Measurements from ENCODE around the gene ACE2. TPM values are rescaled to one million over a fixed set of nuclear protein-coding genes. Genes with fewer than 3 reads are reported as not detected.

Gene ACE2
- total and polyA plus RNA-seq, 9 of the 15 experiments (the other 6 are each of a cell fraction or from before 2014, with no cell fraction given): 0.03 to 0.09 (median 0.07) TPM; not detected in 6

DNA sequence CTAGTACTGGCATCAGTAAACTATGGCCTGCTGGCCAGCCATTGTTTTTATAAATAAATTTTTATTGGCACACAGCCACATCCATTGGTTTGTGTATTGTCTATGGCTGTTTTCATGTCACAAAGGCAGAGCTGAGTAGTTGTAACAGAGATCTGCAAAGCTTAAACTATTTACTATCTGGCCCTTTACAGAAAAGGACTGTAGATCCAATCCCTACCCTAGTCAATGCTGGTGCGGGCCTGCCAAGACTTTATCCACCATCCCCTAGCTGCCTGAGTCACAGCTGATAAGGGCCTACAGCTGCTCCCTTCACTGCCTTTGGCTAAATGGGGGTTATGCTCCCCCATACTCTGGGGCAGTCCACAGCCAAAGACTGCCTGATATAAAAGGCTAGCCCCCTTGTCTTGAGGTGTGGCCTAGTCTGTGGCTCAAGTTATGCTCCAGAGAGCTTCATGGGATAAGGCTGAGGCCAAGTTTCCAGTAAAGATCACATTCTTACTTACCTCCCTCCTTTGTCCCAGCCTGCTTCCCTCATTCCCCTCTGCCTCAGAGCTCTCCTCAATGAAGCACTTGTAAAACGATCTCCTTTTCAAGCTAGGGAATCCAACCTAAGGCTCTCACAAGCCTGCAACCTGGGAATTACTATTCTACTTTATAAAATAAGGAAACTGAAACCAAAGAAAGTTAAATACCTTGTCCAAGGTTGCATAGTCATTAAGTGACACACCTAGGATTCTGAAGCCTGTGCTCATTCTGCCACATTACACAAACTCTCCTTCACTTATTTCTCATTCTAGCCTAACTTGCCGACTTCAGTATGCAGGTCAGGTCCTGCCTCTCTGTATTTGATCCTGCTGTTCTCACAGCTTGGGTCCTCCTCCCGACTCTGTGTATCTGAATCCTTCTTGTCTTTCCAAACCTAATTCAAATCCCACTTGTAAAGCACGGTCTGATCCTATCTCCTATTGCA, 20.7 kb downstream of the ACE2 start (continued):
- no peak for TF ChIP-seq HDGF (IDR thresholded peaks at IDR 0.05)
- TF ChIP-seq TCF3 (CRISPR knock-in tag; IDR thresholded peaks at IDR 0.05): peak; percentile 89
- TF ChIP-seq, protein P1, sequence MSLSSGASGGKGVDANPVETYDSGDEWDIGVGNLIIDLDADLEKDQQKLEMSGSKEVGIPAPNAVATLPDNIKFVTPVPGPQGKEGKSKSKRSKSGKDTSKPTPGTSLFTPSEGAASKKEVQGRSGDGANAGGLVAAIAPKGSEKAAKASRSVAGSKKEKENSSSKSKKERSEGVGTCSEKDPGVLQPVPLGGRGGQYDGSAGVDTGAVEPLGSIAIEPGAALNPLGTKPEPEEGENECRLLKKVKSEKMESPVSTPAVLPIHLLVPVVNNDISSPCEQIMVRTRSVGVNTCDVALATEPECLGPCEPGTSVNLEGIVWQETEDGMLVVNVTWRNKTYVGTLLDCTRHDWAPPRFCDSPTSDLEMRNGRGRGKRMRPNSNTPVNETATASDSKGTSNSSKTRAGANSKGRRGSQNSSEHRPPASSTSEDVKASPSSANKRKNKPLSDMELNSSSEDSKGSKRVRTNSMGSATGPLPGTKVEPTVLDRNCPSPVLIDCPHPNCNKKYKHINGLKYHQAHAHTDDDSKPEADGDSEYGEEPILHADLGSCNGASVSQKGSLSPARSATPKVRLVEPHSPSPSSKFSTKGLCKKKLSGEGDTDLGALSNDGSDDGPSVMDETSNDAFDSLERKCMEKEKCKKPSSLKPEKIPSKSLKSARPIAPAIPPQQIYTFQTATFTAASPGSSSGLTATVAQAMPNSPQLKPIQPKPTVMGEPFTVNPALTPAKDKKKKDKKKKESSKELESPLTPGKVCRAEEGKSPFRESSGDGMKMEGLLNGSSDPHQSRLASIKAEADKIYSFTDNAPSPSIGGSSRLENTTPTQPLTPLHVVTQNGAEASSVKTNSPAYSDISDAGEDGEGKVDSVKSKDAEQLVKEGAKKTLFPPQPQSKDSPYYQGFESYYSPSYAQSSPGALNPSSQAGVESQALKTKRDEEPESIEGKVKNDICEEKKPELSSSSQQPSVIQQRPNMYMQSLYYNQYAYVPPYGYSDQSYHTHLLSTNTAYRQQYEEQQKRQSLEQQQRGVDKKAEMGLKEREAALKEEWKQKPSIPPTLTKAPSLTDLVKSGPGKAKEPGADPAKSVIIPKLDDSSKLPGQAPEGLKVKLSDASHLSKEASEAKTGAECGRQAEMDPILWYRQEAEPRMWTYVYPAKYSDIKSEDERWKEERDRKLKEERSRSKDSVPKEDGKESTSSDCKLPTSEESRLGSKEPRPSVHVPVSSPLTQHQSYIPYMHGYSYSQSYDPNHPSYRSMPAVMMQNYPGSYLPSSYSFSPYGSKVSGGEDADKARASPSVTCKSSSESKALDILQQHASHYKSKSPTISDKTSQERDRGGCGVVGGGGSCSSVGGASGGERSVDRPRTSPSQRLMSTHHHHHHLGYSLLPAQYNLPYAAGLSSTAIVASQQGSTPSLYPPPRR (CRISPR knock-in tag; IDR thresholded peaks at IDR 0.05; ENCODE audit: borderline replicate concordance): no peak
- TF ChIP-seq MTA2 (IDR thresholded peaks at IDR 0.05; ENCODE audit: low read depth): peak; percentile 59
- TF ChIP-seq JUND (IDR thresholded peaks at IDR 0.05; ENCODE audit: borderline replicate concordance, low read depth, low read length): peak; percentile 92
- TF ChIP-seq JUND (tag; IDR thresholded peaks at IDR 0.05; ENCODE audit: borderline replicate concordance, low read depth, low read length): peak; percentile 92; the same call in 2 of the 3 replicates
